AML-193 (cell line): ENCODE measurements around the gene SMIM11.
"Not testable (repeated sequence)": the region's sequence is repeated elsewhere in the genome, so short reads cannot be mapped to it uniquely, and the experiment has no call there.

Source experiments
- DNase-seq, 2 experiments: peaks; one replicate each; lab custom pipeline; 2025; lab: John Stamatoyannopoulos, UW

Gene SMIM11

GRCh38 chr21:34374940-34375618 is at the start of gene SMIM11:
TSS of gene SMIM11 (plus strand) at chr21:34375507. CDS start at chr21:34379505, 3,998 bp downstream.
- DNase-seq, result not testable (repeated sequence)

- no peak for DNase-seq
These were observed 45.3 kb upstream of the SMIM11 start for GRCh38 chr21:34330055-34330454.

GRCh38 chr21:34331726-34332125 is 43.6 kb upstream of the SMIM11 start:
- no peak for DNase-seq

- DNase-seq, result no peak
These were observed 43.0 kb upstream of the SMIM11 start for GRCh38 chr21:34332347-34332746.

GRCh38 chr21:34333121-34333739 is 42.1 kb upstream of the SMIM11 start:
- no peak for DNase-seq

GRCh38 chr21:34335316-34335715 is 40.0 kb upstream of the SMIM11 start:
- DNase-seq, result no peak

- no peak for DNase-seq
These were observed 39.1 kb upstream of the SMIM11 start for GRCh38 chr21:34336245-34336644.

- no peak for DNase-seq
These were observed 38.4 kb upstream of the SMIM11 start for GRCh38 chr21:34336756-34337391.

GRCh38 chr21:34337741-34338140 is 37.6 kb upstream of the SMIM11 start:
- no peak for DNase-seq

GRCh38 chr21:34338226-34338625 is 37.1 kb upstream of the SMIM11 start:
- DNase-seq, result no peak

GRCh38 chr21:34340061-34340460 is 35.2 kb upstream of the SMIM11 start:
- no peak for DNase-seq

GRCh38 chr21:34342476-34342875 is 32.8 kb upstream of the SMIM11 start:
- no peak for DNase-seq

- DNase-seq, result no peak
These were observed 32.0 kb upstream of the SMIM11 start for GRCh38 chr21:34343347-34343746.

GRCh38 chr21:34343838-34344381 is 31.4 kb upstream of the SMIM11 start:
- no peak for DNase-seq

GRCh38 chr21:34344584-34344983 is 30.7 kb upstream of the SMIM11 start:
- no peak for DNase-seq

- no peak for DNase-seq
These were observed 30.0 kb upstream of the SMIM11 start for GRCh38 chr21:34345091-34345871.

GRCh38 chr21:34345892-34346291 is 29.4 kb upstream of the SMIM11 start:
- no peak for DNase-seq

- DNase-seq, result no peak
These were observed 26.3 kb upstream of the SMIM11 start for GRCh38 chr21:34348890-34349519.

GRCh38 chr21:34351786-34352241 is 23.5 kb upstream of the SMIM11 start:
- DNase-seq, result peak; percentile 53

- no peak for DNase-seq
These were observed 22.8 kb upstream of the SMIM11 start for GRCh38 chr21:34352556-34352955.

- no peak for DNase-seq
These were observed 22.1 kb upstream of the SMIM11 start for GRCh38 chr21:34353182-34353581.

- DNase-seq, result no peak
These were observed 20.5 kb upstream of the SMIM11 start for GRCh38 chr21:34354836-34355235.
